Esophagus muscularis mucosa (tissue), 3 donors: ENCODE results near the gene IFIT5.

Experiments used
- POLR2A ChIP-seq: fragments of 450-650 bp; IDR thresholded peaks from one replicate; pipeline ENCODE4 v1.6.1; 2017; ENCODE audit warnings: antibody characterized with exemption, moderate library complexity, mild to moderate bottlenecking, low read depth
- POLR2AphosphoS5 ChIP-seq, 2 donors: sonication (generic); formaldehyde crosslinking; IDR thresholded peaks; one replicate each; pipeline ENCODE4 v1.6.1; 2017; ENCODE audit warnings: antibody characterized with exemption in 2 of 2
- TF ChIP-seq, protein P1 (sequence below), 3 experiments: fragments of 200-600 bp in 2 of 3; fragments of 450-650 bp in 1 of 3; sonication (generic) in 2 of 3; IDR thresholded peaks; one replicate each; pipeline ENCODE4 v1.5.1; 2017 to 2019; ENCODE audit warnings: antibody characterized with exemption in 3 of 3, mild to moderate bottlenecking in 2 of 3, moderate library complexity in 1 of 3

DNA sequence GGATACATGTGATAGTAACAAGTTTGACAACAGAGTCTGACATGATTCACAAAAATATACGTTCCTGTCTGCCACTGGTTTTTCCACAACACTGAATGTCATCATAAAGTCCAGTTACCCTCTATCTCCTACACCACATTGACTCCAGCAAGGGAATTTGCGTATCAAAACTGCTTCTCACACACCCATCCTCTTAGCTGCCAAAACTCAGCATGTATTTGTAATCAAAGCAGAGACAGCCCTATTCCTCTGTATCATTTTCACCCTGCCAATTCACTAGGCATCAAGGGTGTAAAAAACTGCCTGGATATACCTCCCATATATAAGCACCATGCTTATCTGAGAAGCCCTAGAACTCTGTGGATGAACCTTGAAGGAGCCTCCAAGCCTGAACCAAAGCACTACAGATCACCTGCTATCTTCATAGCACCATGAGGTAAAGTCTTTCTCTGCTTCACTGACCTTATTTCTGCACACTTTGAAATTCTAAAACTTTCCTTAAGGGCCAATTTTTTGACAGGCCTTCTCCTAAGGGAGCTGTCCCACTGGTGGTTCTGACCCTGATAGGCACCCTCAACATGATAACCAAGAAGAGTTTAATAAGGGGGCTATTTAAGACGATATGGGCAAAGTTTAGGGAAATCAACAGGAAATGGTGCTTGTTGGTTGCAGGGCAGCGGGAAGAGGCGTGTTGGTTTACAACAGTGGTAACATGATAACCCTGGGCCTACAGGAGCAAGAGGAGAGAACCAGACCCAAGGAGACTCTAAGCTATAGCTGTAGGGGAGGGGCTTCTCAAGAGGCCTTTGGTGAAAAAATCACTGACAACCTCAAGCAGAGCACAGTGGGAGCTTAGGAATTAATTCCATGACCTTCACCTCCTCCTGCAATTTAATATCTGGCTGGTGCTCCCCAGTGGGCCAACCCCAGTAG is 36.4 kb upstream of the IFIT5 start, which contains the start of gene IFIT1B:
- TF ChIP-seq, protein P1, sequence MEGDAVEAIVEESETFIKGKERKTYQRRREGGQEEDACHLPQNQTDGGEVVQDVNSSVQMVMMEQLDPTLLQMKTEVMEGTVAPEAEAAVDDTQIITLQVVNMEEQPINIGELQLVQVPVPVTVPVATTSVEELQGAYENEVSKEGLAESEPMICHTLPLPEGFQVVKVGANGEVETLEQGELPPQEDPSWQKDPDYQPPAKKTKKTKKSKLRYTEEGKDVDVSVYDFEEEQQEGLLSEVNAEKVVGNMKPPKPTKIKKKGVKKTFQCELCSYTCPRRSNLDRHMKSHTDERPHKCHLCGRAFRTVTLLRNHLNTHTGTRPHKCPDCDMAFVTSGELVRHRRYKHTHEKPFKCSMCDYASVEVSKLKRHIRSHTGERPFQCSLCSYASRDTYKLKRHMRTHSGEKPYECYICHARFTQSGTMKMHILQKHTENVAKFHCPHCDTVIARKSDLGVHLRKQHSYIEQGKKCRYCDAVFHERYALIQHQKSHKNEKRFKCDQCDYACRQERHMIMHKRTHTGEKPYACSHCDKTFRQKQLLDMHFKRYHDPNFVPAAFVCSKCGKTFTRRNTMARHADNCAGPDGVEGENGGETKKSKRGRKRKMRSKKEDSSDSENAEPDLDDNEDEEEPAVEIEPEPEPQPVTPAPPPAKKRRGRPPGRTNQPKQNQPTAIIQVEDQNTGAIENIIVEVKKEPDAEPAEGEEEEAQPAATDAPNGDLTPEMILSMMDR (IDR thresholded peaks at IDR 0.05): no peak
- TF ChIP-seq POLR2AphosphoS5 (IDR thresholded peaks at IDR 0.05) (no peak), POLR2A (no peak)
